Measurements from ENCODE around the gene C7orf33. TPM values are rescaled to one million over a fixed set of nuclear protein-coding genes. Genes with fewer than 3 reads are reported as not detected.
"Not testable (repeated sequence)": the region's sequence is repeated elsewhere in the genome, so short reads cannot be mapped to it uniquely, and the experiment has no call there.

Gene C7orf33
- total RNA-seq, 2 experiments from 2014 or later, result not detected

- Histone ChIP-seq H3K4me1 (ENCODE audit: insufficient read depth, low read length, poor library complexity, severe bottlenecking) (peaks cover 4% of the 10 kb centered on the region), H4K20me1 (ENCODE audit: insufficient read depth, low read length) (no peaks in the 10 kb centered on the region), H3K9me2 (ENCODE audit: insufficient read depth, low read length) (no peaks in the 10 kb centered on the region), H3K9me3 (ENCODE audit: low read length) (no peaks in the 10 kb centered on the region), H3K36me3 (ENCODE audit: insufficient read depth, low read length) (no peaks in the 10 kb centered on the region), H3K4me2 (ENCODE audit: low read length) (no peak overlapping the region), H3K79me2 (ENCODE audit: insufficient read depth, low read depth, low read length) (no peaks in the 10 kb centered on the region), H3K27ac (ENCODE audit: low read depth, low read length, poor library complexity, severe bottlenecking) (no peak overlapping the region), H3K4me3 (ENCODE audit: low read depth, low read length, poor library complexity, severe bottlenecking) (no peak overlapping the region), H2AFZ (ENCODE audit: low read length) (no peak overlapping the region)
- ChIA-PET POLR2A (interaction anchor here (1.6 kb wide), 1 partner anchor 18 kb away, joined by 4 read pairs; no protein-coding TSS in a partner anchor), CTCF (ENCODE audit: unreplicated experiment) (no interaction called here)
- TF ChIP-seq CTCF (conservative IDR thresholded peaks at IDR 0.05; ENCODE audit: low read length) (no peak), EZH2phosphoT487 (IDR thresholded peaks at IDR 0.05; ENCODE audit: borderline replicate concordance, low read depth, low read length) (no peak)
- BruUV-seq (replicated peaks), result no TSS peak
- intact Hi-C loops (cut with micrococcal nuclease; ENCODE audit: unreplicated experiment), result no loop called here
- DNase-seq (ENCODE audit: low spot score), result no peak
Measured at GRCh38 chr7:148558914-148559313, 31.7 kb upstream of the C7orf33 start.

- Histone ChIP-seq H3K9me3 (ENCODE audit: low read length) (no peaks in the 10 kb centered on the region), H3K27ac (ENCODE audit: low read depth, low read length, poor library complexity, severe bottlenecking) (no peak overlapping the region), H3K9me2 (ENCODE audit: insufficient read depth, low read length) (no peaks in the 10 kb centered on the region), H3K4me1 (ENCODE audit: insufficient read depth, low read length, poor library complexity, severe bottlenecking) (peaks cover 15% of the 10 kb centered on the region), H3K4me3 (ENCODE audit: low read depth, low read length, poor library complexity, severe bottlenecking) (no peak overlapping the region), H4K20me1 (ENCODE audit: insufficient read depth, low read length) (no peaks in the 10 kb centered on the region), H2AFZ (ENCODE audit: low read length) (no peak overlapping the region), H3K4me2 (ENCODE audit: low read length) (no peak overlapping the region), H3K79me2 (ENCODE audit: insufficient read depth, low read depth, low read length) (no peaks in the 10 kb centered on the region), H3K36me3 (ENCODE audit: insufficient read depth, low read length) (no peaks in the 10 kb centered on the region)
- POLR2A ChIA-PET, result no interaction called here
- CTCF ChIA-PET (ENCODE audit: unreplicated experiment), result interaction anchor here (1.0 kb wide), 1 partner anchor 14 kb away, joined by 4 read pairs; no protein-coding TSS in a partner anchor
- intact Hi-C loops (cut with micrococcal nuclease; ENCODE audit: unreplicated experiment), result no loop called here
- BruUV-seq (replicated peaks), result no TSS peak
- TF ChIP-seq CTCF (conservative IDR thresholded peaks at IDR 0.05; ENCODE audit: low read length) (no peak), EZH2phosphoT487 (IDR thresholded peaks at IDR 0.05; ENCODE audit: borderline replicate concordance, low read depth, low read length) (no peak)
- no peak for DNase-seq (ENCODE audit: low spot score)
Measured at GRCh38 chr7:148561099-148561498, 29.5 kb upstream of the C7orf33 start.

- no TSS peak for BruUV-seq (replicated peaks)
- H3K9me2 ChIP-seq (ENCODE audit: insufficient read depth, low read length), result no peaks in the 10 kb centered on the region
- POLR2A ChIA-PET, result interaction anchor here (1.1 kb wide), 1 partner anchor 11 kb away, joined by 3 read pairs; no protein-coding TSS in a partner anchor
- TF ChIP-seq CTCF (conservative IDR thresholded peaks at IDR 0.05; ENCODE audit: low read length), result no peak
- no peak for TF ChIP-seq EZH2phosphoT487 (IDR thresholded peaks at IDR 0.05; ENCODE audit: borderline replicate concordance, low read depth, low read length)
- CTCF ChIA-PET (ENCODE audit: unreplicated experiment), result no interaction called here
- no peak overlapping the region for H3K27ac ChIP-seq (ENCODE audit: low read depth, low read length, poor library complexity, severe bottlenecking)
- H3K4me3 ChIP-seq (ENCODE audit: low read depth, low read length, poor library complexity, severe bottlenecking), result no peak overlapping the region
- no peak for DNase-seq (ENCODE audit: low spot score)
- no peaks in the 10 kb centered on the region for H3K79me2 ChIP-seq (ENCODE audit: insufficient read depth, low read depth, low read length)
- H3K4me2 ChIP-seq (ENCODE audit: low read length), result peak overlapping the region; percentile 32
- peaks cover 15% of the 10 kb centered on the region for H3K4me1 ChIP-seq (ENCODE audit: insufficient read depth, low read length, poor library complexity, severe bottlenecking)
- H2AFZ ChIP-seq (ENCODE audit: low read length), result peak overlapping the region; percentile 79; the same call in 1 of the 2 replicates
- no peaks in the 10 kb centered on the region for H3K36me3 ChIP-seq (ENCODE audit: insufficient read depth, low read length)
- no peaks in the 10 kb centered on the region for H3K9me3 ChIP-seq (ENCODE audit: low read length)
- intact Hi-C loops (cut with micrococcal nuclease; ENCODE audit: unreplicated experiment), result no loop called here
- no peaks in the 10 kb centered on the region for H4K20me1 ChIP-seq (ENCODE audit: insufficient read depth, low read length)
Measured at GRCh38 chr7:148563583-148564274, 26.8 kb upstream of the C7orf33 start.

GRCh38 chr7:148564275-148564951 lies 26.2 kb upstream of the C7orf33 start:
- BruUV-seq (replicated peaks); CTCF ChIA-PET (ENCODE audit: unreplicated experiment); POLR2A ChIA-PET; H3K9me2 ChIP-seq (ENCODE audit: insufficient read depth, low read length); H3K9me3 ChIP-seq (ENCODE audit: low read length); H3K4me3 ChIP-seq (ENCODE audit: low read depth, low read length, poor library complexity, severe bottlenecking); intact Hi-C loops (cut with micrococcal nuclease; ENCODE audit: unreplicated experiment); H3K79me2 ChIP-seq (ENCODE audit: insufficient read depth, low read depth, low read length); H4K20me1 ChIP-seq (ENCODE audit: insufficient read depth, low read length); H3K27ac ChIP-seq (ENCODE audit: low read depth, low read length, poor library complexity, severe bottlenecking); H3K36me3 ChIP-seq (ENCODE audit: insufficient read depth, low read length): not testable (repeated sequence)
- Histone ChIP-seq H2AFZ (ENCODE audit: low read length) (peak overlapping the region; percentile 79; the same call in 1 of the 2 replicates), H3K4me2 (ENCODE audit: low read length) (peak overlapping the region; percentile 32), H3K4me1 (ENCODE audit: insufficient read depth, low read length, poor library complexity, severe bottlenecking) (peaks cover 15% of the 10 kb centered on the region)
- DNase-seq (ENCODE audit: low spot score), result peak; percentile 11
